Measurements from ENCODE around the gene MANSC4. TPM values are rescaled to one million over a fixed set of nuclear protein-coding genes. Genes with fewer than 3 reads are reported as not detected.

MANSC4 gene
- polyA plus RNA-seq, 1 donor from 2014 or later, result 0.43 TPM

- Histone ChIP-seq H3K4me3 (ENCODE audit: low read length) (no peak overlapping the region), H3K36me3 (ENCODE audit: insufficient read depth, low read length) (no peaks in the 10 kb centered on the region), H3K27ac (ENCODE audit: low read length) (no peak overlapping the region), H2AFZ (ENCODE audit: low read depth, low read length) (no peak overlapping the region), H3K4me2 (ENCODE audit: low read length) (no peak overlapping the region), H3K9me2 (ENCODE audit: insufficient read depth, low read length) (no peaks in the 10 kb centered on the region), H3K9me3 (ENCODE audit: low read length) (no peaks in the 10 kb centered on the region), H3K27me3 (ENCODE audit: insufficient read depth, low read depth, low read length) (no peaks in the 10 kb centered on the region), H4K20me1 (ENCODE audit: insufficient read depth) (no peaks in the 10 kb centered on the region), H3K9ac (ENCODE audit: low read length) (no peak overlapping the region), H3F3A (ENCODE audit: insufficient read depth, low read length, poor library complexity, severe bottlenecking) (no peaks in the 10 kb centered on the region), H3K79me2 (replicated peaks; ENCODE audit: insufficient read depth, low read length) (no peaks in the 10 kb centered on the region)
- no peak for TF ChIP-seq RAD21 (conservative IDR thresholded peaks at IDR 0.05)
- no peak for TF ChIP-seq EP300 (conservative IDR thresholded peaks at IDR 0.05; ENCODE audit: poor library complexity, severe bottlenecking)
- peak; percentile 39 for TF ChIP-seq CTCF (IDR thresholded peaks at IDR 0.05; ENCODE audit: poor library complexity, severe bottlenecking)
These were observed 41.4 kb upstream of the MANSC4 start for GRCh38 chr12:27821259-27821973.

- Histone ChIP-seq H4K20me1 (ENCODE audit: insufficient read depth) (no peaks in the 10 kb centered on the region), H3K79me2 (replicated peaks; ENCODE audit: insufficient read depth, low read length) (no peaks in the 10 kb centered on the region), H3K9me2 (ENCODE audit: insufficient read depth, low read length) (no peaks in the 10 kb centered on the region), H3K27ac (ENCODE audit: low read length) (no peak overlapping the region), H3F3A (ENCODE audit: insufficient read depth, low read length, poor library complexity, severe bottlenecking) (no peaks in the 10 kb centered on the region), H3K27me3 (ENCODE audit: insufficient read depth, low read depth, low read length) (no peaks in the 10 kb centered on the region), H3K36me3 (ENCODE audit: insufficient read depth, low read length) (no peaks in the 10 kb centered on the region), H3K9ac (ENCODE audit: low read length) (no peak overlapping the region), H3K9me3 (ENCODE audit: low read length) (no peaks in the 10 kb centered on the region), H3K4me2 (ENCODE audit: low read length) (no peak overlapping the region), H2AFZ (ENCODE audit: low read depth, low read length) (no peak overlapping the region), H3K4me3 (ENCODE audit: low read length) (no peak overlapping the region)
- TF ChIP-seq EP300 (conservative IDR thresholded peaks at IDR 0.05; ENCODE audit: poor library complexity, severe bottlenecking), result no peak
- no peak for TF ChIP-seq POLR2AphosphoS5 (IDR thresholded peaks at IDR 0.05)
- no peak for TF ChIP-seq SMC3 (conservative IDR thresholded peaks at IDR 0.05; ENCODE audit: poor library complexity)
- no peak for TF ChIP-seq RAD21 (conservative IDR thresholded peaks at IDR 0.05)
- no peak for TF ChIP-seq MXI1 (conservative IDR thresholded peaks at IDR 0.05; ENCODE audit: poor library complexity, severe bottlenecking)
- no peak for TF ChIP-seq CTCF (IDR thresholded peaks at IDR 0.05; ENCODE audit: poor library complexity, severe bottlenecking)
- TF ChIP-seq TAF1 (IDR thresholded peaks at IDR 0.05; ENCODE audit: low read depth), result no peak
- TF ChIP-seq REST (IDR thresholded peaks at IDR 0.05; ENCODE audit: borderline replicate concordance), result no peak
- TF ChIP-seq EZH2 (IDR thresholded peaks at IDR 0.05; ENCODE audit: borderline replicate concordance, insufficient read depth, low read length, poor library complexity, severe bottlenecking), result no peak
These were observed 40.5 kb upstream of the MANSC4 start for GRCh38 chr12:27820564-27820963.

All from neural cell (in vitro differentiated cells).